RPMI8226 (cell line): Measurements from ENCODE around the gene PRCD.
"Not testable (repeated sequence)": the region's sequence is repeated elsewhere in the genome, so short reads cannot be mapped to it uniquely, and the experiment has no call there.

Source experiments
- DNase-seq: peaks from one replicate; pipeline ENCODE4 v3.0.0-alpha.2; 2015

PRCD gene

DNA sequence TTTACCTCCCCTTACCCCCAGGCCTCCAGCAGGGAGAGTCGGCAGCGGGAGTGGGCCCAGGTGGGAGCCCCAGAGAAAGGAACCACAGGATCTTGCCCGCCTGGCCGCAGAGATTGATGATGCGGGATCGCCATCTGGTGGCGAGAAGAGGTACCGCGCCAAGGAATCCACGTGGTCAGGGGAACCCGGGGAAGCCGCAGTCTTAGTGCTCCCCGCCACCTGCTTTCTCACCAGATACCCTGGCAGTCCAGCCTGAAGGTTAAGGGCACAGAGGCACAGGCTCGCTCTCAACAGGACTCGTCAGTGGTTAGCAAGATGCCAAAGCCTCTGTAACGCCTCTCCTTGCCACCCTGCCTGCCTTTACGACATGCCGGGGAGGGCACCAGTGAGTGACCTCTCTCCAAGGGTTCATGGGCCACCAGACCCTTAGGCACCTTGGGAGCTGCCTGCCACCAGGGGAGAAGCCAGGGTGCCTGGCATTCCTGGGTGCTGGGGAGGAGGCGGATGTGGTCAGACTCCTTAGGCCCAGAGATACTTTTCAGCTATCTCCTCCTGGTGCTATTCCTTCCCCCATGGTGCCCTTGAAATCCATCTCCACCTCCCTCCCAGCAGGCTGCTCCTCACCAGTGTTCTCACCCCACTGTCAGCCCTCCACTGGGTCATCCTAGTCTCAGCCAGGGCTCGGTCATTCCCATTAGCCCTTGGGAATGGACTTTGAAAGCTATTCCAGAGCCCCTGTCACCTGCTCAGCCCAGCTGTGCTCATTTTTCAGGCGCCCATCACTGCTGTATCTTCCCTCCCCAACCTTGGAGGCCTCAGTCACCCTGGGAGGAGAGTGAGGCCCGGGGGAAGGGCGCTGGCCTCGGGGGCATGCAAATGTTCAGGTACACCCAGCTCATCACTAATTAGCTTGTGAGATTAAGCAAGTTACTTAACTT is 33.2 kb upstream of the PRCD start:
- peak; percentile 87 for DNase-seq

DNA sequence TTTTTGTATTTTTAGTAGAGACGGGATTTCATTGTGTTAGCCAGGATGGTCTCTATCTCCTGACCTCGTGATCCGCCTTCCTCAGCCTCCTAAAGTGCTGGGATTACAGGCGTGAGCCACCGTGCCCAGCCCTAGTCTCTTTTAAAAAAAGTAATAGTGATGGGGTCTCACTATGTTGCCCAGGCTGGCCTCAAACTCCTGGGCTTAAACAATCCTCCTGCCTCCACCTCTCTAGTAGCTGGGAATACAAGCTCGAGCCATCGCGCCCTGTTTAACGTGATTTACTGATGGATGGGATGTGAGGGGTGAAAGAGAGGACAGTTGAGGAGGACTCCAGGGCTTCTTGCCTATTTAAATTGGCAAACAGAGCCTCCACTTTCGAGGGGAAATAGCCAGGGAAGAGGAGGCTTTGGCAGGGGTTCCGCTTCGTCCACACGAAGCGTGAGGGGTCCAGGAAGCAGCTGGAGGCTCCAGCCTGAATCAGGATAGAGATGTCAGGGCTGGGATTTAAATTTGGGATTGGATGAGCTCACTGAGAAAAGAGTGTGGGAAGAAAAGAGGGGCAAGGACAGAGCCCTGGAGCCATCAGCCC is 31.3 kb upstream of the PRCD start:
- DNase-seq, result not testable (repeated sequence)

DNA sequence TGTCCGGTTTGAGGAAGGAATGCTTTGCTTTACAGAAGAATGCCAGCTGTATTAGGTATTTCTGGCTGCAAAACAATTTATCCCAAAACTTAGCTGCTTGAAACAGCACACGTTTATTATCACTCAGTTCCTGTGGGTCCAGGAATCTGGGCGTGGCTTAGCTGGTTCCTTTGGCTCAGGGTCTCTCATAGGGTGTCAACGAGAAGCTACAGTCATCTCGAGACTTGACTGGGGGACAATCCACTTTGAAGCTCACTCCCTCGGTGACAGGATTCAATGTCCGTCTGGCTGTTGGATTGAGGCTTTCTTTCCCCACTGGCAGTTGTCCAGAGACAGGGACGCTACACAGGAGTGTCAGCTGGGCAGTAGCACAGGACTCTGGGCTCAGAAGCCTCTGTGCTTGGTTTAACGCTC is 29.0 kb upstream of the PRCD start:
- no peak for DNase-seq

DNA sequence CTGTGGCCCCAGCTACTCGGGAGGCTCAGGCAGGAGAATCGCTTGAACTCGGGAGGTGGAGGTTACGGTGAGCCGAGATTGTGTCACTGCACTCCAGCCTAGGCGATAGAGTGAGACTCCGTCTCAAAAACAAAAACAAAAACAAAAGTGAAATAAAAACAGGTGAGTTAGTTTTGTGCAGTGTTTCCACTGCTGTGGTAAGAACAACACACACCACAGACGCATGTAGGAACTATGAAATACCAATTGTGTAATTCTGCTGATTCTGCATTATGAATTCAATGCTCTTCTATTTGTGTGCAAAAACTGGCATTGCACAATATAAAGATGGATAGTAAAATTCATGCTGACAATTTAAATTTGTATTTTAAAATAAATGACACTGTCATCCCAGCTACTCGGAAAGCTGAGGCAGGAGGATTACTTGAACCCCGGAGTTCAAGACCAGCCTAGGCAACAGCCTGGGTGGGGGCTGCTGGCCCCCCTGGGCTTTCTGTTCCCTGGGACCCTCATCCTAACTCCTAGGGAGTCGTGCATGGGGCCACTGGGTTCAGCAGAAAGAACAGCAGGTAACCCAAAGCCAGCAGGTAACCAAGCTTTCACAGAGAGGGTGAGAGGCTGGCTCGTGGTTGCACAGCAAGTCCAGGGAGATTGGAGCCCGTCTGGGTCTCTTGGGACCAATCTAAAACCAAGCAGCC is 28.0 kb upstream of the PRCD start:
- DNase-seq, result no peak

DNA sequence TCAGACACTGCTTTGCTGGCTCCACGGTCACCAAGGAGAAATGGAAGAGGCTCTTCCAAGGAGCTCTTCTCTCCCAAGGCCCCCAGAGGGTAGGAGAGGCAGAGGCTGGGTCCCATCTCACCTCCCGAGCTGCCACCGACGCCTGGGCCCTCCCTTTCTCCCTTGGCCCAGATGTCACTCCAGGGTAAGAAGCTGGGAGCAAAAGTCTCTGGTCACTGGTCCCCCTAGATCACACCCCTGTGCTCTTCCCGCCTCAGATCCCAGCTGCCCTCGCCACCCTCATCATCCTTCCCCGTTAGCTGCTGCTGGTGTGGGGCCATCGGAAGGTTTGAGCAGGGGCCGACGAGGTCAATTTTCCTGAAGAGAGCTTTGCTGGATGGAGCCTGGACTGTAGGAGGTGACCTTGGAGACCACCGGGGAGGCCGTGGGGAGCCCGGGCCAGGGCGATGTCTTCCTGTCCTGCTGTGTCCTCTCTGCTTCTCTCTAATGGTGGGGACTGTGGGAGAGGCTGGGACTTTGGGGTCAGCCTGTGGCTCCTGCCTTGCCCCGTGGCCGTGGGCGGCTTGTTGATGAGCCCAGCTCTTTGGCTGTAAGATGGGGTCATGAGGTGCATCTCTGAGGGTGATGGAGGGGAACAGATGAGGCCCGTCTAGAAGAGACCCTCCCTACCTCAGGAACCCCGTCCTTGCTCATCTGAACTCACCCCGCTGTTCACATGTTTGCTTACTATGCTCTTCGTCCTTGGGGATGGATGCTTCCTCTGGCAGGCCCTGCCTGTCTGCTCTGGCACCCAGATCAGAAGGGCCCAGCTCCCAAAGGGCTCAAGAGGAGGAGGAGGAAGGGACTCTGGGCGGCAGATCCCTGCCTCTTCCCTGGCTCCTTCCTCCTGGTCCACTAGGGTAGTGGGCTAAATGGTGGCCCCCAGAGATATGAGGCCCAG is 27.2 kb upstream of the PRCD start:
- DNase-seq, result no peak

DNA sequence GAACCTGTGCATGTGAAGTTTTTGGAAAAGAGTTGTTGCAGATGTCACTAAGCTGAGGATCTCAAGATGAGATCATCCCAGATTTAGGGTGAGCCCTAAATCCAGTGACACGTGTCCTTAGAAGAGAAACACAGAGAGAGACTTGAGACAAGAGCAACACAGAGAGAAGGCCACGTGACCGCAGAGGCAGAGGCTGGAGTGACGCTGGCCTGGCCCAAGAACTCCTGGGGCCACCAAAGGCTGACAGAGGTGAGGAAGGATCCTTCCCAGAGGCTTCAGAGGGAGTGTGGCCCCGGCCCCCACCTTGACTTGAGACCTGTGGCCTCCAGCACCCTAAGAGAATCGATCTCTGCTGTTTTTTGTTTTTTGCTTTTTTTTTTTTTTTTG is 26.5 kb upstream of the PRCD start:
- no peak for DNase-seq

DNA sequence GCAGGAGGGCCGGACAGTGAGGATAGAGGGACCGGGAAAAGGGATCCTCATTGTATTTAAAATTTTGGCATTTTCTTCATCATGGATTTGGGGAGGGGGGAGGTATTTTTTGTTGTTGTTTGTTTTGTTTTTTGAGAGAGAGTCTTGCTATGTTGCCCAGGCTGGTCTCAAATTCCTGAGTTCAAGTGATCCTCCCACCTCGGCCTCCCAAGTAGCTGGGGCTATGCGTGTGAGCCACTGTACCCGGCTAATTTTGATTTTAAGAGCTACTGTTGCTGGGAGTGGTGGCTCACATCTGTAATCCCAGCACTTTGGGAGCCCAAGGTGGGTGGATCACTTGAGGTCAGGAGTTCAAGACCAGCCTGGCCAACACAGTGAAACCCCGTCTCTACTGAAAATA is 25.5 kb upstream of the PRCD start:
- not testable (repeated sequence) for DNase-seq

DNA sequence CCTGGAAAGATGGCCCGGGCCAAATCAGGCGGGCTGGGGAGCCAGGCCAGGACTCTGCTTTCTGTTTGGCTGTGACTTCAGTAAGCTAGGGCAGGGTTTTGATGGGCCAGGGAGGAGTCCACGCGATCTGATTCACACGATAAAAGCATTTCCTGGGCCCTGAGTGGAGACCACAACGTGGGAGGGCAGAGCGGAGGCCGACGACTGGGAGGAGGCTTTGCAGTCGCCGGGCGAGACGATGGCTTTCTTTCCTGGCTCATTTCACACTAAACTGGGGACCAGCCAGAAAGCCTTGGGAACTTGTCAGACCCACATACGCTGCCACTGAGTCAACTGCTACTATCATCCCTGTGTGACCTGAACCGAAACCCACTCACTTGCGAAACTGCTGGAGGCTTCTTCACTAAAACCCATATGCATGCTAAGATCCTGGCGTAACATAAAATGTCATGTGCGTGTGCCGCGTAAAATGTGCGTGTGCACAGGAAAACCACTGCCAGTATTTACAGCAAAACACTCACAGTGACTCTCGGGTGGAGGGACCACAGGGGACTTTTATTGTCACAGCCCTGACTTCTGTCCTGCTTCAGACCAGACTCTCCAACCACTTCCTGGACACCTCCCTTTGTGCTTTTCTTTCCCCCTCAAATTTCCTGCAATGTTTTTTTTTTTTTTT is 24.4 kb upstream of the PRCD start:
- peak; percentile 37 for DNase-seq

DNA sequence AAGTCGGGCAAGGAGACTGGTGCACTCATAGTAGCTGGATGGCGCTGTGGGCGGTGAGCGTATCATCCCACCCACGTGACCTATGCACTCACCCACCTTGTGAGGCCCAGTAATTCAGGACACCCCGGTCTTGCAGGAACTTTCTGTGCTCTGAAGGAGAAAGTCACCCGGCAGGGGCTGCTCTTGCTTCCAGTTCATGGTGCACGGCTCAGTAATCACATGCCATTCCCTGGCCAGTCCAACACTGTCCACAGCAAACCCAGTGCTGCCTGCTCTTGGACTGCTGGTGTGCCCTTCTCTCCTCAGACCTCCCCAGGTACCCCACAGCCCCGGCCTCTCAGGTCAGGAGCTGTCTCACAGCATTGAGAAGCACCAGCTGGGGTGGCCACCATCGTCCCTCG is 22.2 kb upstream of the PRCD start:
- DNase-seq, result no peak

DNA sequence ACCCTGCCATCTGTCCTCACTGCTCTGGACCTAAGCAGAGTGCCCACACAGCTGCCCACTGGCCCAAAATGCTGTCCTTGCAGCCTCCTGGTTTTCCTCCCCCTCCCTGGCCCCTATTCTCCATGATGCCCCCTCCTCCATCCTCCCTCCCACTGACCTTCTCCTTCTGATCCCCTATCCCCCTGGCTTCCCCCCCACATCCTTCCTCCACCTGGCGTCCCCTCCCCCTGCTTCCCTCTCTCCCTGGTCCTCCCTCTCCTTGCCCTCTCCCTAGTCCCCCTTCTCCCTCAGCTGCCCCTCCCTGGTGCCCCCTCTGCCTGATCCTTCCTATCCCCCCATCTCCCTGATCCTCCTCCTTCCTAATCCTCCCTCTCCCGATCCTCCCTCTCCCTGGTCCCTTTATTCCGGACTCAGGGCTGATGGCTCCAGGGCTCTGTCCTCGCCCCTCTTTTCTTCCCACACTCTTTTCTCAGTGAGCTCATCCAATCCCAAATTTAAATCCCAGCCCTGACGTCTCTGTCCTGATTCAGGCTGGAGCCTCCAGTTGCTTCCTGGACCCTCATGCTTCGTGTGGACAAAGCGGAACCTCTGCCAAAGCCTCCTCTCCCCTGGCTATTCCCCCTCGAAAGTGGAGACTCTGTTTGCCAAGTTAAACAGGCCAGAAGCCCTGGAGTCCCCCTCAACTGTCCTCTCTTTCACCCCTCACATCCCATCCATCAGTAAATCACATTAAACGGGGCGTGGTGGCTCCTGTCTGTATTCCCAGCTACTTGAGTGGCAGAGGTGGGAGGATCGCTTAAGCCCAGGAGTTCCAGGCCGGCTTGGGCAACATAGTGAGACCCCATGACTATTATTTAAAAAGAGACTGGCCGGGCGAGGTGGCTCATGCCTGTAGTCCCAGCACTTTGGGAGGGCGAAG is 20.5 kb upstream of the PRCD start:
- DNase-seq, result no peak

DNA sequence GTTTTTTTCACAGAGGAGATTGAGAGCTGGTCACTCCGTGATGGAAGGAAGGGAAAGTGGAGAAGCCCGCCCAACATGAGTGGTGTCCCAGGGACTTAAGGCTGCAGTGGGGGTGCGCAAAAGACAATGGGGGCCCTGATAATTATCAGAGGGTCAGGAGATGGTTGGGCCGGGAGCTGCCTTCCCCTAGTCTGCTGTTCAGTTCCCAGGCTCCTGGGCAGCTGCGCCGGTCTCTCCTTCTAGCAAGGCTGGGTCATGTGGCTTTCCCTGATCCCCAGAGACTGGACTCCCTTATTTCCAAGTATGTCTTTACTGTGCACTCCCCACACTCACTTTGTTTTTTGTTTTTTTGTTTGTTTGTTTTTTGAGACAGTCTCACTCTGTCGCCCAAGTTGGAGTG is 18.6 kb upstream of the PRCD start:
- DNase-seq, result no peak

DNA sequence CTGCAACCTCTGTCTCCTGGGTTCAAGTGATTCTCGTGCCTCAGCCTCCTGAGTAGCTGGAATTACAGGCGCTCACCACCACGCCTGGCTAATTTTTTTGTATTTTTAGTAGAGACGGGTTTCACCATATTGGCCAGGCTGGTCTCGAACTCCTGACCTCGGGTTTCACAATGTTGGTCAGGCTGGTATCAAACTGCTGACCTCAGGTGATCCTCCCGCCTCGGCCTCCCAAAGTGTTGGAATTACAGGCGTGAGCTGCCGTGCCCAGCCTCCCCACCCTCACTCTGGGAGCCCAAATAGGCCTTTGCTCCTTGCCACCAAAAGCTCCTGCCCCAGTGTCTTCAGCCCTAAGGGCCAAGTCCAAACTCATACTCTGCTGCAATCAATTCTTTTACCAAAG is 18.2 kb upstream of the PRCD start:
- not testable (repeated sequence) for DNase-seq

DNA sequence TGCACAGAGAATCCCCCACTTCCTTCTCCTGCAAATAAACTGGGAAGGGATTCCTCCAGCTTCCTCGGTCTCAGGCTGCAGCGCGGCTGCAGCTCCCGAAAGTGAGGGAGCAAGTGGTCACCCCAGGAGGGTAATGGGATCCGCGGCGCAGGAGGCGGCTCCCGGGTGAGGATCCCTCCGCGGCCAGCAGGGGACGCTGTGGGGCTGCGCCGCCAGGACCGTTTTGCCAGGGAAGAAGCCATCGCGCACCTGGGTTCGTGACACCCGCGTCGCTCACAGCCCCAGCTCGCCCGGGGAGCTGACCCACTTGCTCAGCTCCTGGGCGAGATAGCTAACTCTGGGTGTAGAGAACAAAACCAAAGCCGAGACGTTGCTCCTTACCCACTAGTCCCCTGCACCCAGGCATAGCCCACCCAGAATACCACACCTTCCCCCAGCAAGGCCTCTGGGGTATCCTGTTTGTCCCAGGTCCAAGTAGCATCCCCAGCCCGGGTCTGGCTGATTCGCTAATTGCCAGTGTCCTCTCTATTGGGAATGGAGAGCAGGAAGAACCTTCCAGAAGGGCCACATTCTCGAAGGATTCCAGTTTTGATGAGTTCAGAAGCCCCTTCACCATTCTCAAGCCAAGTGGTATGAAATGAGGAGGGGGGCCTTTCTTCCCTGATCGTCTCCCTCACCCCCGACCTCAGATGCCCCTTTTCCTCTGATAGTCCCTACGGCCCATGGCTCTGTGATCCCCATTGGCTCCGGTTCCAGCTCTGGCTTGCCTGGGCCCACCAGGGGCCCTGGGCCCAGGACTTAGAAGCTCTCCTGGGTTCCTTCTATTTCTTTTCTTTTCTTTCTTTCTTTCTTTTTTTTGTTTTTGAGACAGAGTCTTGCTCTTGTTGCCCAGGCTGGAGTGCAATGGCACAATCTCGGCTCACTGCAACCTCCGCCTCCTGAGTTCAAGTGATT is 16.5 kb upstream of the PRCD start:
- peak; percentile 82 for DNase-seq

DNA sequence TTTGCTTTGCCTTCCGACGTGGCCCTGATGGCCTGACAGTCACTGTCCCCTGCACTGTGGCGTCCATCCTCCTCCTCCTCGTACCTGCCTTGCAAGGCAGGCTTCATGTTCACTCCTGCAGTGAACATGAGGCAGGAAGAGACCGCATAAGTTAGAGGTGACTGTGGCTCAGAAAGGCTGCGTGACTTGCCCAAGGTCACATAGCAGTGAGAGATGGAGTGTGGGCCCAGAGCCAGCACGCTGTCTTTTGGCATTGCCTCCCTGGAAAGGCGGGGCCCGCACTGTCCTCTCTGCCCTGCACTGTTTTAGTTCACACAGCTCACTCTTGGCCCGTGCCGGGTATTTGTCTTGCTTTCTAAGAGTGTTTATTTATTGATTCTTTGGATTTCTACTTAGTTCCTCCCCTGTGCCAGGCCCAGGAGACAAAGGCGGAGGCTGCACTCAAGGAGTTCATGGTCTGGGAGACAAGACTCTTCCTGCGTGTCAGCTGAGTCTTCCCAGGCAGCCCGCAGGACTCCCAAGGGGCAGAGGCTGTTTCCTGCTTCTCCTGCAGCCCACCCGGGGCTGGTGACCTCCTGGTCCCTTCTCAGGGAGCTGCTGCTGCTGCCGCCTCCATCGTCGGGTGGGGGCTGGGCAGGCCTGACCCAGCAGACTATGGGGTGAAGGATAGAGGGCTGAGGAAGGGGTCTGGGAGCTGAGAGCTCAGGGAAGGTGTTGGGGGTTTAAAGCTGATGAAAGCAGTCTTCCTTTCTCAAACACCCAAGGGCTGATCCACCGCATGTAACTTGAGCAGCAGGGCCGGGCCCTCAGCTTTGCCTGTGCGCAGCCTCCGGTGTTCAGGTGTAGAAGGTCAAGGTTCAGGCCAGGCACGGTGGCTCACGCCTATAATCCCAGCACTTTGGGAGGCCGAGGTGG is 15.0 kb upstream of the PRCD start:
- peak; percentile 29 for DNase-seq

DNA sequence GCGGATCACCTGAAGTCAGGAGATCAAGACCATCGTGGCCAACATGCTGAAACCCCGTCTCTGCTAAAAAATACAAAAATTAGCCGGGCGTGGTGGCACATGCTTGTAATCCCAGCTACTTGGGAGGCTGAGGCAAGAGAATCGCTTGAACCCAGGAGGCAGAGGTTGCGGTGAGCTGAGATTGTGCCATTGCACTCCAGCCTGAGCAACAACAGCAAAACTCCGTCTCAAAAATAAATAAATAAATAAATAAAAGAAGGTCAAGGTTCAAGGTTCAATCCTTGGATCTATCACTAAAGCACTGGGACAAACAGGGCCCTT is 14.4 kb upstream of the PRCD start:
- not testable (repeated sequence) for DNase-seq

DNA sequence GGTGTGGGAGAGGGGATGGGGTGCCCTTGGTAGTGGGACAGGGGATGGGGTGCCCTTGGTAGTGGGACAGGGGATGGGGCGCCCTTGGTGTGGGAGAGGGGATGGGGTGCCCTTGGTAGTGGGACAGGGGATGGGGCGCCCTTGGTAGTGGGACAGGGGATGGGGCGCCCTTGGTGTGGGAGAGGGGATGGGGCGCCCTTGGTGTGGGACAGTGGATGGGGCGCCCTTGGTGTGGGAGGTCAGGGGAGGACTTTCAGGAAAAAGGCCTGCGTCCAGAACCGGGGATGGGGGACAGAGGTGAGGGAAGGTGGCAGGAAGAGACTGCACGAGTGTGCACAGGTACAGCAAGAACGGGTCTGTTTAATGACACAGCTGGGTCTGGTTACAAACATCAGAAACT is 12.8 kb upstream of the PRCD start:
- not testable (repeated sequence) for DNase-seq

DNA sequence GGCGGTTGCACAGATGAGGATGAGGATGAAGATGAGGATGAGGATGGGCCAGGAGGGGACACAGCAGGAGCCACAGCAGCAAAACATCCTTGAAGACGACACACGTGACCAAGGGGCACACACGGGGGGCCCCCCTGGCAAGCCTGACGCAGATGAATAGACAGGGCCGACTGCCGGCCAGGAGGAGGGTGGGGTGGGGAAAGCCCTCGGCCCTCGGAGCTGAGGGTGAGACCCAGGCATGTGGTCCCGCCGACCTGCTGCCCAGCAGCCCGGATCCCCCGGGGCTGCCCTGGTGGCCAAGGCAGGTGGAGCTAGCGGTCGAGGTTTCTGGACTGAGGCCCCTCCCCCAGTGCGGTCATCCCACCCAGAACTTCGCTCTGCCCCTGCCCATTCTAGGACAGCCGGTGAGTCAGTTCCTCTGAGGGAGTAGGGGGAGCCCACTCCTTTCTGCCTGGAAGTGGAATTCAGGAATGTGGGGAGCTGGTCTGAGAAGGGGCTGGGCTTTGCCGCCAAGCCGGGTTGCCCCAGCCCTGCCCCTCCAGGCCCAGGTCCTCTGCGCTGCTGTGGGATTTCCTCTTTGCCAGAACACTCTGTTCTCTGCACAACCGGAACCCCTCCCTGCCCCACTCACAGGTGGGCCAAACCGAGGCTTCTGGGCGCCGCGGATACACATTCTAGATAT is 12.3 kb upstream of the PRCD start:
- DNase-seq, result peak; percentile 32

DNA sequence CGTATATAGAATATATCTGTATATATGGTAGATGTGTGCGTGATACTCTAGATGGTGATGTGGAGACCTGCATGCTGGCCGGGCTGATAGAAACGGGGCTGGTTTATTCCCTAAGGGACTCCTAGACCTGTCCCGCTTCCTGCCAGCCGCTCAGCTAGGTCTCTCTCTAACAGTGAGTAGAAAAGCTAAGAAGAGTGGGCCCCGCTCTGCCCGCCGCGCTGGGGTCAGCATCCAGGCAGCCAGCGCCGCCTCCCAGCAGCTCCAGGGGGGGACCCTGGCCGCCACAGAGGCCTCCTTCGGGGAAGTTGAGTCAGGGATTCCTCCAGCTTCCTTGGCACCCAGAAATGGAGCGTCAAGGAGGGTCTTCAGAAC is 11.7 kb upstream of the PRCD start:
- no peak for DNase-seq
